ENCODE data around the gene BCL11B. TPM values are rescaled to one million over a fixed set of nuclear protein-coding genes. Genes with fewer than 3 reads are reported as not detected.

Gene BCL11B
- total RNA-seq, 6 experiments from 2014 or later, result 0.06 to 0.14 (median 0.10) TPM; not detected in 2

GRCh38 chr14:99242816-99243721, 28.9 kb downstream of the BCL11B start:
- H3K27ac Mint-ChIP-seq, result no peak overlapping the region
- H3K27me3 Mint-ChIP-seq (ENCODE audit: insufficient read depth), result peaks cover 16% of the 10 kb centered on the region
- H3K4me3 Mint-ChIP-seq, result no peak overlapping the region
- DNase-seq, result no peak
- TF ChIP-seq CTCF (IDR thresholded peaks at IDR 0.05), result no peak
- no peaks in the 10 kb centered on the region; the same call in 1 of the 2 replicates for H3K9me3 Mint-ChIP-seq
- no peaks in the 10 kb centered on the region for H3K36me3 Mint-ChIP-seq (ENCODE audit: low read depth)
- no peaks in the 10 kb centered on the region for H3K4me1 Mint-ChIP-seq (ENCODE audit: low read depth)

GRCh38 chr14:99242238-99242637, 29.8 kb downstream of the BCL11B start:
- no peak overlapping the region for H3K4me3 Mint-ChIP-seq
- DNase-seq, result no peak
- no peaks in the 10 kb centered on the region for H3K4me1 Mint-ChIP-seq (ENCODE audit: low read depth)
- no peak for TF ChIP-seq CTCF (IDR thresholded peaks at IDR 0.05)
- H3K27ac Mint-ChIP-seq, result no peak overlapping the region
- no peaks in the 10 kb centered on the region; the same call in 1 of the 2 replicates for H3K9me3 Mint-ChIP-seq
- H3K36me3 Mint-ChIP-seq (ENCODE audit: low read depth), result no peaks in the 10 kb centered on the region
- peaks cover 9% of the 10 kb centered on the region for H3K27me3 Mint-ChIP-seq (ENCODE audit: insufficient read depth)

GRCh38 chr14:99241325-99242010, 30.5 kb downstream of the BCL11B start:
- H3K27me3 Mint-ChIP-seq (ENCODE audit: insufficient read depth), result peaks cover 5% of the 10 kb centered on the region
- H3K4me3 Mint-ChIP-seq, result no peak overlapping the region
- TF ChIP-seq CTCF (IDR thresholded peaks at IDR 0.05), result no peak
- H3K36me3 Mint-ChIP-seq (ENCODE audit: low read depth), result no peaks in the 10 kb centered on the region
- H3K27ac Mint-ChIP-seq, result no peak overlapping the region
- peaks cover under 1% of the 10 kb centered on the region for H3K9me3 Mint-ChIP-seq
- no peak for DNase-seq
- no peaks in the 10 kb centered on the region for H3K4me1 Mint-ChIP-seq (ENCODE audit: low read depth)

- Mint-ChIP-seq H3K36me3 (ENCODE audit: low read depth) (peaks cover 3% of the 10 kb centered on the region; the same call in 1 of the 2 replicates), H3K27me3 (ENCODE audit: insufficient read depth) (peaks cover 5% of the 10 kb centered on the region), H3K27ac (no peak overlapping the region), H3K4me1 (ENCODE audit: low read depth) (no peaks in the 10 kb centered on the region), H3K9me3 (peaks cover 7% of the 10 kb centered on the region), H3K4me3 (no peak overlapping the region)
- TF ChIP-seq CTCF (IDR thresholded peaks at IDR 0.05), result no peak
- no peak for DNase-seq
Observed at GRCh38 chr14:99240627-99241324, 31.2 kb downstream of the BCL11B start.

- no peak overlapping the region for H3K27ac Mint-ChIP-seq
- no peak for TF ChIP-seq CTCF (IDR thresholded peaks at IDR 0.05)
- peaks cover 18% of the 10 kb centered on the region for H3K9me3 Mint-ChIP-seq
- H3K4me3 Mint-ChIP-seq, result no peak overlapping the region
- peaks cover 13% of the 10 kb centered on the region; the same call in 1 of the 2 replicates for H3K36me3 Mint-ChIP-seq (ENCODE audit: low read depth)
- H3K4me1 Mint-ChIP-seq (ENCODE audit: low read depth), result no peaks in the 10 kb centered on the region
- H3K27me3 Mint-ChIP-seq (ENCODE audit: insufficient read depth), result peaks cover 5% of the 10 kb centered on the region
- DNase-seq, result no peak
Observed at GRCh38 chr14:99239661-99240092, 32.3 kb downstream of the BCL11B start.

Data from HFFc6 (cell line).